ENCODE results near the gene SLC35F1. TPM values are rescaled to one million over a fixed set of nuclear protein-coding genes. Genes with fewer than 3 reads are reported as not detected.

The SLC35F1 gene
- polyA plus RNA-seq, 1 donor from 2014 or later, result 35.1 TPM

- no peak for TF ChIP-seq RAD21 (conservative IDR thresholded peaks at IDR 0.05)
These were observed 346.7 kb downstream of the SLC35F1 start (continued) for GRCh38 chr6:118253741-118254140.

GRCh38 chr6:118260833-118261232, 353.8 kb downstream of the SLC35F1 start:
- Histone ChIP-seq H3K9ac (ENCODE audit: low read length) (no peak overlapping the region), H3K79me2 (replicated peaks; ENCODE audit: insufficient read depth, low read length) (no peaks in the 10 kb centered on the region)
- no peak for TF ChIP-seq RAD21 (conservative IDR thresholded peaks at IDR 0.05)
- no peak for TF ChIP-seq EP300 (conservative IDR thresholded peaks at IDR 0.05; ENCODE audit: poor library complexity, severe bottlenecking)
- no peak for TF ChIP-seq EZH2 (IDR thresholded peaks at IDR 0.05; ENCODE audit: borderline replicate concordance, insufficient read depth, low read length, poor library complexity, severe bottlenecking)
- TF ChIP-seq SMC3 (conservative IDR thresholded peaks at IDR 0.05; ENCODE audit: poor library complexity), result no peak
- no peak for TF ChIP-seq REST (IDR thresholded peaks at IDR 0.05; ENCODE audit: borderline replicate concordance)
- no peak for TF ChIP-seq TAF1 (IDR thresholded peaks at IDR 0.05; ENCODE audit: low read depth)
- TF ChIP-seq POLR2AphosphoS5 (IDR thresholded peaks at IDR 0.05), result no peak
- TF ChIP-seq MXI1 (conservative IDR thresholded peaks at IDR 0.05; ENCODE audit: poor library complexity, severe bottlenecking), result no peak
- no peak for TF ChIP-seq CTCF (IDR thresholded peaks at IDR 0.05; ENCODE audit: poor library complexity, severe bottlenecking)

GRCh38 chr6:118263921-118264486, 356.9 kb downstream of the SLC35F1 start:
- no peaks in the 10 kb centered on the region for H3K79me2 ChIP-seq (replicated peaks; ENCODE audit: insufficient read depth, low read length)
- no peaks in the 10 kb centered on the region for H3K36me3 ChIP-seq (ENCODE audit: insufficient read depth, low read length)
- no peak overlapping the region for H3K4me2 ChIP-seq (ENCODE audit: low read length)
- no peak overlapping the region for H3K4me3 ChIP-seq (ENCODE audit: low read length)
- peaks cover 4% of the 10 kb centered on the region for H3K9me3 ChIP-seq (ENCODE audit: low read length)
- no peak overlapping the region for H2AFZ ChIP-seq (ENCODE audit: low read depth, low read length)
- H3K27ac ChIP-seq (ENCODE audit: low read length), result no peak overlapping the region
- no peaks in the 10 kb centered on the region for H4K20me1 ChIP-seq (ENCODE audit: insufficient read depth)
- H3K9me2 ChIP-seq (ENCODE audit: insufficient read depth, low read length), result no peaks in the 10 kb centered on the region
- H3K27me3 ChIP-seq (ENCODE audit: insufficient read depth, low read depth, low read length), result no peaks in the 10 kb centered on the region
- peak; percentile 60 for TF ChIP-seq CTCF (IDR thresholded peaks at IDR 0.05; ENCODE audit: poor library complexity, severe bottlenecking)
- TF ChIP-seq SMC3 (conservative IDR thresholded peaks at IDR 0.05; ENCODE audit: poor library complexity), result peak; percentile 63
- no peak for TF ChIP-seq TAF1 (IDR thresholded peaks at IDR 0.05; ENCODE audit: low read depth)
- peak; percentile 67 for TF ChIP-seq RAD21 (conservative IDR thresholded peaks at IDR 0.05)
- H3K9ac ChIP-seq (ENCODE audit: low read length), result no peak overlapping the region
- no peaks in the 10 kb centered on the region for H3F3A ChIP-seq (ENCODE audit: insufficient read depth, low read length, poor library complexity, severe bottlenecking)

More at GRCh38 chr6:118260833-118261232, 353.8 kb downstream of the SLC35F1 start:
- Histone ChIP-seq H3F3A (ENCODE audit: insufficient read depth, low read length, poor library complexity, severe bottlenecking) (no peaks in the 10 kb centered on the region), H3K9me2 (ENCODE audit: insufficient read depth, low read length) (no peaks in the 10 kb centered on the region), H3K9me3 (ENCODE audit: low read length) (peaks cover 4% of the 10 kb centered on the region), H3K27ac (ENCODE audit: low read length) (no peak overlapping the region), H3K27me3 (ENCODE audit: insufficient read depth, low read depth, low read length) (no peaks in the 10 kb centered on the region), H3K4me2 (ENCODE audit: low read length) (no peak overlapping the region), H4K20me1 (ENCODE audit: insufficient read depth) (no peaks in the 10 kb centered on the region), H2AFZ (ENCODE audit: low read depth, low read length) (no peak overlapping the region), H3K4me3 (ENCODE audit: low read length) (no peak overlapping the region), H3K36me3 (ENCODE audit: insufficient read depth, low read length) (no peaks in the 10 kb centered on the region)

Measured in neural cell (in vitro differentiated cells).